Heart left ventricle (tissue), 13 donors: ENCODE data around the gene HOXB2.

ENCODE experiments used
- POLR2A ChIP-seq, 2 donors: fragments of 450-650 bp; IDR thresholded peaks; one replicate each; pipeline ENCODE4 v1.6.1; 2017; ENCODE audit warnings: antibody characterized with exemption in 2 of 2, mild to moderate bottlenecking in 2 of 2, moderate library complexity in 2 of 2
- TF ChIP-seq, protein P1 (sequence below), 12 donors: fragments of 200-600 bp; sonication (generic) in 4 of 12; IDR thresholded peaks; one replicate each; pipeline versions ENCODE4 v1.5.0 to v1.8.0; 2018 to 2022; ENCODE audit warnings: antibody characterized with exemption in 12 of 12, mild to moderate bottlenecking in 5 of 12
- donor health status: ischemic (EF 13 %, LVEDD 7.1; RV severe dilation, severe dysfunction).
- donor health status: DM: no; HTN: yes; CAD: no.
- donor health status: DM: no; HTN: no; CAD: no.
- donor health status: ischemic (EF 25% LVEDD 6.9; RV normal size, moderate dysfunction).
- donor health status: ischemic (EF 25% LVEDD 5.7; RV mildly dilated, moderate dysfunction).
- donor health status: ischemic (EF 35%, LVEDD 5.7; RV mildly dilated, moderate dysfunction).
- donor health status: nonischemic (EF 11% LVEDD 7.7; RV severe dilation, severe dysfunction).
- donor health status: DM: yes; HTN: yes; CAD: no.
- donor health status: PGD.
- donor health status: ischemic (EF 29% LVEDD 5.4; RV normal size, mild dysfunction).
- donor health status: nonischemic (EF 23%, LVEDD 6.1; RV moderate dilation, normal function).

DNA sequence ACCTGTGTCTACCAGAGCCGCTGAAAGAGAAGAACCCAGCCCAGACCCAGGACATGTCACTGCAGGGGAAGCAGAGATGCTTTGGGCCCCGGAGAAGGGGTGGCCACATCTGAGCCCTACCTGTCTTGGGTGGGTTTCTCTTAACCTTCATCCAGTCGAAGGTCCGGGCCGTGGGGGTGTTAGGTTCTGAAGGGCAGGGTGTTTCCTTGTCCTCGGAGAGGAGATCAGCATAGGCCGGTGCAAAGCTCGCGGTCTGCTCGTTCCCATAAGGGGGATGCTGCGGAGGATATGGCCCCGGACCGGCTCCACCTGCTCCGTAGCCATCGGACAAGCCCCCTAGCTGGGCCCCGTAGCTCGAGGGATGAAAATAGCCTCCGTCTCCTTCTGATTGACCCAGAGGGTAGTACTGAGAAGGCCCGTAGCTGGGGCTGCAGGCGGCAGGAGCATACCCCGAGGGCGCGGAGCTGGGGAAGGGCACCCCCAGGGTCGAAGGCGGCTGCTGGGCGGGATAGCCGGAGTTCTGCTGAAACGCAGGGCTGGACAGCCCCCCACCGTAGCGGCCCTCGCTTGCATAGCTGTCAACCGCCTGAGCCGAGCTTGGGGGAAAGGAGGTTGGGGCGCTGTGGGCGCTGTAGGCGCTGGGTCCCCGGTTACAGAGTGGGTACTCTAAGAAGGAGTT, 14.6 kb downstream of the HOXB2 start:
- TF ChIP-seq, protein P1, sequence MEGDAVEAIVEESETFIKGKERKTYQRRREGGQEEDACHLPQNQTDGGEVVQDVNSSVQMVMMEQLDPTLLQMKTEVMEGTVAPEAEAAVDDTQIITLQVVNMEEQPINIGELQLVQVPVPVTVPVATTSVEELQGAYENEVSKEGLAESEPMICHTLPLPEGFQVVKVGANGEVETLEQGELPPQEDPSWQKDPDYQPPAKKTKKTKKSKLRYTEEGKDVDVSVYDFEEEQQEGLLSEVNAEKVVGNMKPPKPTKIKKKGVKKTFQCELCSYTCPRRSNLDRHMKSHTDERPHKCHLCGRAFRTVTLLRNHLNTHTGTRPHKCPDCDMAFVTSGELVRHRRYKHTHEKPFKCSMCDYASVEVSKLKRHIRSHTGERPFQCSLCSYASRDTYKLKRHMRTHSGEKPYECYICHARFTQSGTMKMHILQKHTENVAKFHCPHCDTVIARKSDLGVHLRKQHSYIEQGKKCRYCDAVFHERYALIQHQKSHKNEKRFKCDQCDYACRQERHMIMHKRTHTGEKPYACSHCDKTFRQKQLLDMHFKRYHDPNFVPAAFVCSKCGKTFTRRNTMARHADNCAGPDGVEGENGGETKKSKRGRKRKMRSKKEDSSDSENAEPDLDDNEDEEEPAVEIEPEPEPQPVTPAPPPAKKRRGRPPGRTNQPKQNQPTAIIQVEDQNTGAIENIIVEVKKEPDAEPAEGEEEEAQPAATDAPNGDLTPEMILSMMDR (IDR thresholded peaks at IDR 0.05), result no peak
- TF ChIP-seq POLR2A (IDR thresholded peaks at IDR 0.05), result no peak
